MM.1S (cell line): Measurements from ENCODE around the gene SENP6.

Experiments
- DNase-seq: peaks from one replicate; pipeline ENCODE4 v3.0.0-alpha.2; 2015
- H2AFZ ChIP-seq: fragments of 300-600 bp; sonication (generic); 2 replicates; pipeline ENCODE4 v1.6.0; 2016; ENCODE audit warnings: antibody characterized with exemption, low read length
- H3F3A ChIP-seq: fragments of 300-600 bp; sonication (generic); 2 replicates; pipeline ENCODE4 v1.6.1; 2016; ENCODE audit warnings: mild to moderate bottlenecking, antibody characterized with exemption, low read length, moderate library complexity, mixed read lengths; ENCODE audit not compliant: insufficient read depth
- H3K27ac ChIP-seq: fragments of 300-600 bp; sonication (generic); 2 replicates; pipeline ENCODE4 v1.5.1; 2016; ENCODE audit warnings: mild to moderate bottlenecking, low read length
- H3K27me3 ChIP-seq: fragments of 300-600 bp; sonication (generic); replicated peaks from 2 replicates; pipeline ENCODE4 v1.6.0; 2016; ENCODE audit warnings: low read length; ENCODE audit not compliant: insufficient read depth
- H3K36me3 ChIP-seq: fragments of 300-600 bp; sonication (generic); replicated peaks from 2 replicates; pipeline ENCODE4 v1.6.1; 2016; ENCODE audit warnings: mild to moderate bottlenecking, low read length, mixed read lengths; ENCODE audit not compliant: insufficient read depth
- H3K4me1 ChIP-seq: fragments of 300-600 bp; sonication (generic); 2 replicates; pipeline ENCODE4 v1.6.1; 2016; ENCODE audit warnings: low read length, mixed read lengths
- H3K4me2 ChIP-seq: fragments of 300-600 bp; sonication (generic); 2 replicates; pipeline ENCODE4 v1.6.0; 2016; ENCODE audit warnings: low read depth, low read length
- H3K4me3 ChIP-seq: fragments of 300-600 bp; sonication (generic); 2 replicates; pipeline ENCODE4 v1.5.1; 2016; ENCODE audit warnings: low read length, mixed read lengths
- H3K79me2 ChIP-seq: fragments of 300-600 bp; sonication (generic); 2 replicates; pipeline ENCODE4 v1.6.1; 2016; ENCODE audit warnings: mixed run types, low read length, mixed read lengths
- H3K9ac ChIP-seq: fragments of 300-600 bp; sonication (generic); 2 replicates; pipeline ENCODE4 v1.6.1; 2016; ENCODE audit warnings: low read length, mixed read lengths
- H3K9me2 ChIP-seq: fragments of 300-600 bp; sonication (generic); replicated peaks from 2 replicates; pipeline ENCODE4 v1.6.1; 2016; ENCODE audit warnings: mild to moderate bottlenecking, low read length, mixed read lengths; ENCODE audit not compliant: insufficient read depth
- H3K9me3 ChIP-seq: fragments of 300-600 bp; sonication (generic); replicated peaks from 2 replicates; pipeline ENCODE4 v1.6.1; 2016; ENCODE audit warnings: mild to moderate bottlenecking, low read length, mixed read lengths; ENCODE audit not compliant: insufficient read depth
- H4K20me1 ChIP-seq: fragments of 300-600 bp; sonication (generic); 2 replicates; pipeline ENCODE4 v1.6.1; 2016; ENCODE audit warnings: mild to moderate bottlenecking, low read length, moderate library complexity, mixed read lengths; ENCODE audit not compliant: insufficient read depth
- CTCF ChIP-seq: fragments of 300-600 bp; sonication (generic); IDR thresholded peaks from 2 replicates; pipeline ENCODE4 v1.5.1; 2016; ENCODE audit warnings: antibody characterized with exemption, low read length, mixed read lengths
- EZH2 ChIP-seq: fragments of 300-600 bp; sonication (generic); optimal IDR thresholded peaks from 2 replicates; pipeline ENCODE3; 2017; ENCODE audit warnings: low read depth, mild to moderate bottlenecking, antibody characterized with exemption, low read length, mixed read lengths
- EZH2phosphoT487 ChIP-seq: fragments of 300-600 bp; sonication (generic); IDR thresholded peaks from 2 replicates; pipeline ENCODE4 v1.6.1; 2018; ENCODE audit warnings: antibody characterized with exemption, low read length

Gene SENP6

DNA sequence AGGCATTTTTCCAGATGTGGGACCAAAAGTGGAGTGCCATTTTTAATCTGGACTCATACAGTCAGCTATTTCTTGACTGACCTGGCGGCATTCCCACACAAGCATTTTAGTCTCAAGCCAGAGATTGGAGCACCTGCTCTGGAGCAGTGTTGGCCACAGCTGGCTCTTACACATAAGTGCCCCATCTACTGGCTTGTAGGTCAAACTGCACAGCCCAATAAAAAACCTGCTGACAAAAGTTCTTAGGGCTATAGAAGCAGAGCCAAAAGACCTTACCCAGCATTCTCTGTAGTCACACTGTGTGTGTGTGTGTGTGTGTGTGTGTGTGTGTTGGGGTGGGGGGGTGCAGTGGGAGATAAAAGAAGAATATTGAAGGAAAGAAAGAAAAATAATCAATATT lies 38.6 kb upstream of the SENP6 start:
- Histone ChIP-seq H4K20me1 (no peaks in the 10 kb centered on the region), H3K27me3 (no peaks in the 10 kb centered on the region), H3K4me1 (peaks cover 12% of the 10 kb centered on the region), H3K4me3 (no peak overlapping the region), H3F3A (no peaks in the 10 kb centered on the region), H3K9me2 (no peaks in the 10 kb centered on the region), H3K79me2 (no peaks in the 10 kb centered on the region), H3K9me3 (no peaks in the 10 kb centered on the region), H3K9ac (no peak overlapping the region), H2AFZ (no peak overlapping the region), H3K36me3 (no peaks in the 10 kb centered on the region), H3K4me2 (no peak overlapping the region), H3K27ac (no peak overlapping the region)
- peak; percentile 69 for DNase-seq
- no peak for TF ChIP-seq EZH2phosphoT487
- peak; percentile 60 for TF ChIP-seq CTCF
- TF ChIP-seq EZH2, result no peak

DNA sequence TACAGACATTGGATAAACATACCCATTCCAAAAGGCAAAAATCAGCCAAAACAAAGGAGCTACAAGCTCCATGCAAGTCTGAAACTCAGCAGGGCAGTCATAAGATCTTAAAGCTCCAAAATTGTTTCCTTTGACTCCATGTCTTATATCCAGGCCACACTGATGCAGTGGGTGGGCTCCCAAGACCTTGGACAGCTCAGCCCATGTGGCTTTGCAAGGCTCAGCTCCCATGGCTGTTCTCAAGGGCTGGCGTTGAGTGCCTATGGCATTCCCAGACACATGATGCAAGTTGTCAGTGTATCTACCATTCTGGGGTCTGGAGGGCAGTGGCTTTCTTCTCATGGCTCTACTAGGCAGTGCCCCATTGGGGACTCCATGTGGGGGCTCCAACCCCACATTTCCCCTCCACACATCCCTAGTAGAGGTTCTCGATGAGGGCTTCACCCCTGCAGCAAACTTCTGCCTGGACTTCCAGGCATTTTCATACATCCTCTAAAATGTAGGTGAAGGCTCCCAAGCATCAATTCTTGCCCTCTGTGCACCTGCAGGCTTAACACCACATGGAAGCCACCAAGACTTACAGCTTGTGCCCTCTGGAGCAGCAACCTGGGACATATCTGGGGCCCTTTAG lies 35.4 kb upstream of the SENP6 start:
- peaks cover 12% of the 10 kb centered on the region for H3K4me1 ChIP-seq
- no peaks in the 10 kb centered on the region for H3K9me3 ChIP-seq
- H3K27ac ChIP-seq, result no peak overlapping the region
- no peak overlapping the region for H3K9ac ChIP-seq
- H3F3A ChIP-seq, result no peaks in the 10 kb centered on the region
- no peak for DNase-seq
- no peak overlapping the region for H3K4me3 ChIP-seq
- H4K20me1 ChIP-seq, result no peaks in the 10 kb centered on the region
- H3K4me2 ChIP-seq, result no peak overlapping the region
- TF ChIP-seq CTCF (no peak), EZH2 (no peak), EZH2phosphoT487 (no peak)
- no peak overlapping the region for H2AFZ ChIP-seq
- no peaks in the 10 kb centered on the region for H3K27me3 ChIP-seq
- no peaks in the 10 kb centered on the region for H3K79me2 ChIP-seq
- no peaks in the 10 kb centered on the region for H3K9me2 ChIP-seq
- no peaks in the 10 kb centered on the region for H3K36me3 ChIP-seq

DNA sequence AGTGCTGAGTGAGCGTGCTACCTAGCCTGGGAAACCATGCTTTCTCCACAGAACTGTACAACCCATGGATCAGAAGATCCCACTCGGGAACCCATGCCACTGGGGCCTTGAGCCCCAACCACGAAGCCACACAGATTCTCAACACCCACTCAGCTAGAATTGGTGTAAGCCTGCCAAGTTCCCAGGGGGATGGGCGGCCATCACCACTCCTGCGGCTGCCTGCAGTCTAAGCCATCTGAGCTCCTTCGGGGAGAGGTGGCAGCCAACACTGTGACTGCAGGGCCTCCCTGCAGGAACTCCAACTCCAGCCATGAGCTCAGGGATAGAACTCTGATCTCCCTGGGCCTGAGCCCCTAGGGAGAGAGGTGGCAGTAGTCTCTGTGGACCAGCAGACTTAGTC lies 33.6 kb upstream of the SENP6 start:
- H2AFZ ChIP-seq, result no peak overlapping the region

More for the DNA sequence above, 33.6 kb upstream of the SENP6 start:
- H3K27ac ChIP-seq, result no peak overlapping the region
- H3K9ac ChIP-seq, result no peak overlapping the region
- TF ChIP-seq CTCF, result no peak
- no peak for TF ChIP-seq EZH2
- no peak for TF ChIP-seq EZH2phosphoT487
- no peak overlapping the region for H3K4me3 ChIP-seq
- DNase-seq, result no peak
- H3K4me2 ChIP-seq, result no peak overlapping the region
- H3F3A ChIP-seq, result no peaks in the 10 kb centered on the region
- no peaks in the 10 kb centered on the region for H4K20me1 ChIP-seq
- no peaks in the 10 kb centered on the region for H3K9me3 ChIP-seq
- H3K79me2 ChIP-seq, result no peaks in the 10 kb centered on the region
- no peaks in the 10 kb centered on the region for H3K9me2 ChIP-seq
- peaks cover 12% of the 10 kb centered on the region for H3K4me1 ChIP-seq
- H3K36me3 ChIP-seq, result no peaks in the 10 kb centered on the region
- H3K27me3 ChIP-seq, result no peaks in the 10 kb centered on the region
